ENCODE data around the gene KIF15.

- TF ChIP-seq CTCF (IDR thresholded peaks at IDR 0.05) (no peak), POLR2A (IDR thresholded peaks at IDR 0.05) (no peak)
Observed at GRCh38 chr3:44890852-44891251, 129.3 kb downstream of the KIF15 start.
